ENCODE data around the gene ANKRD42. TPM values are rescaled to one million over a fixed set of nuclear protein-coding genes. Genes with fewer than 3 reads are reported as not detected.

ANKRD42 gene
- total and polyA plus RNA-seq, 9 of the 15 experiments (the other 6 are each of a cell fraction or from before 2014, with no cell fraction given) = 2.8 to 9.1 (median 6.1) TPM

GRCh38 chr11:83156996-83157593, 36.4 kb upstream of the ANKRD42 start, which contains the start of gene PCF11 (continued):
- TF ChIP-seq, protein P1, sequence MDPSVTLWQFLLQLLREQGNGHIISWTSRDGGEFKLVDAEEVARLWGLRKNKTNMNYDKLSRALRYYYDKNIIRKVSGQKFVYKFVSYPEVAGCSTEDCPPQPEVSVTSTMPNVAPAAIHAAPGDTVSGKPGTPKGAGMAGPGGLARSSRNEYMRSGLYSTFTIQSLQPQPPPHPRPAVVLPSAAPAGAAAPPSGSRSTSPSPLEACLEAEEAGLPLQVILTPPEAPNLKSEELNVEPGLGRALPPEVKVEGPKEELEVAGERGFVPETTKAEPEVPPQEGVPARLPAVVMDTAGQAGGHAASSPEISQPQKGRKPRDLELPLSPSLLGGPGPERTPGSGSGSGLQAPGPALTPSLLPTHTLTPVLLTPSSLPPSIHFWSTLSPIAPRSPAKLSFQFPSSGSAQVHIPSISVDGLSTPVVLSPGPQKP (CRISPR knock-in tag; IDR thresholded peaks at IDR 0.05) = no peak
- no peak for TF ChIP-seq WHSC1 (IDR thresholded peaks at IDR 0.05; ENCODE audit: low read length)
- no peak for TF ChIP-seq MAFF (IDR thresholded peaks at IDR 0.05; ENCODE audit: low read length)
- peak in 1 of 2 experiments; percentile 81; a peak in 1 of 4 replicates for TF ChIP-seq NONO (IDR thresholded peaks at IDR 0.05; ENCODE audit: low read depth in 2 of 2, low read length in 1 of 2)
- no peak for TF ChIP-seq ZNF449 (CRISPR knock-in tag; IDR thresholded peaks at IDR 0.05)
- TF ChIP-seq, protein P2, sequence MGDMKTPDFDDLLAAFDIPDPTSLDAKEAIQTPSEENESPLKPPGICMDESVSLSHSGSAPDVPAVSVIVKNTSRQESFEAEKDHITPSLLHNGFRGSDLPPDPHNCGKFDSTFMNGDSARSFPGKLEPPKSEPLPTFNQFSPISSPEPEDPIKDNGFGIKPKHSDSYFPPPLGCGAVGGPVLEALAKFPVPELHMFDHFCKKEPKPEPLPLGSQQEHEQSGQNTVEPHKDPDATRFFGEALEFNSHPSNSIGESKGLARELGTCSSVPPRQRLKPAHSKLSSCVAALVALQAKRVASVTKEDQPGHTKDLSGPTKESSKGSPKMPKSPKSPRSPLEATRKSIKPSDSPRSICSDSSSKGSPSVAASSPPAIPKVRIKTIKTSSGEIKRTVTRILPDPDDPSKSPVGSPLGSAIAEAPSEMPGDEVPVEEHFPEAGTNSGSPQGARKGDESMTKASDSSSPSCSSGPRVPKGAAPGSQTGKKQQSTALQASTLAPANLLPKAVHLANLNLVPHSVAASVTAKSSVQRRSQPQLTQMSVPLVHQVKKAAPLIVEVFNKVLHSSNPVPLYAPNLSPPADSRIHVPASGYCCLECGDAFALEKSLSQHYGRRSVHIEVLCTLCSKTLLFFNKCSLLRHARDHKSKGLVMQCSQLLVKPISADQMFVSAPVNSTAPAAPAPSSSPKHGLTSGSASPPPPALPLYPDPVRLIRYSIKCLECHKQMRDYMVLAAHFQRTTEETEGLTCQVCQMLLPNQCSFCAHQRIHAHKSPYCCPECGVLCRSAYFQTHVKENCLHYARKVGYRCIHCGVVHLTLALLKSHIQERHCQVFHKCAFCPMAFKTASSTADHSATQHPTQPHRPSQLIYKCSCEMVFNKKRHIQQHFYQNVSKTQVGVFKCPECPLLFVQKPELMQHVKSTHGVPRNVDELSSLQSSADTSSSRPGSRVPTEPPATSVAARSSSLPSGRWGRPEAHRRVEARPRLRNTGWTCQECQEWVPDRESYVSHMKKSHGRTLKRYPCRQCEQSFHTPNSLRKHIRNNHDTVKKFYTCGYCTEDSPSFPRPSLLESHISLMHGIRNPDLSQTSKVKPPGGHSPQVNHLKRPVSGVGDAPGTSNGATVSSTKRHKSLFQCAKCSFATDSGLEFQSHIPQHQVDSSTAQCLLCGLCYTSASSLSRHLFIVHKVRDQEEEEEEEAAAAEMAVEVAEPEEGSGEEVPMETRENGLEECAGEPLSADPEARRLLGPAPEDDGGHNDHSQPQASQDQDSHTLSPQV (IDR thresholded peaks at IDR 0.05) = no peak
- TF ChIP-seq SMARCB1 (IDR thresholded peaks at IDR 0.05; ENCODE audit: insufficient read length, low read depth) = no peak
- TF ChIP-seq YY1 (IDR thresholded peaks at IDR 0.05; ENCODE audit: borderline replicate concordance in 1 of 3, control insufficient read depth in 1 of 3, extremely low read depth in 1 of 3, insufficient read depth in 3 of 3, insufficient read length in 1 of 3, insufficient replicate concordance in 2 of 3, low read depth in 1 of 3, low read length in 2 of 3) = peak; percentile 86 to 97 (median 97)
- no peak for TF ChIP-seq ZBTB5 (IDR thresholded peaks at IDR 0.05)
- TF ChIP-seq POLR3A (IDR thresholded peaks at IDR 0.05; ENCODE audit: borderline replicate concordance, extremely low read depth, insufficient read depth, insufficient read length) = no peak
- no peak for TF ChIP-seq BDP1 (IDR thresholded peaks at IDR 0.05; ENCODE audit: insufficient read depth, insufficient read length)
- no peak for TF ChIP-seq LEF1 (IDR thresholded peaks at IDR 0.05)
- no peak for TF ChIP-seq MTF1 (CRISPR knock-in tag; IDR thresholded peaks at IDR 0.05; ENCODE audit: borderline replicate concordance)
- no peak for TF ChIP-seq ZNF436 (CRISPR knock-in tag; IDR thresholded peaks at IDR 0.05)
- TF ChIP-seq MXD1 (CRISPR knock-in tag; IDR thresholded peaks at IDR 0.05; ENCODE audit: borderline replicate concordance, poor library complexity, severe bottlenecking) = no peak
- 0 out of 2 replicates have a peak, but pooled peaks have one; percentile 42 for TF ChIP-seq ZNF165 (CRISPR knock-in tag; IDR thresholded peaks at IDR 0.05; ENCODE audit: borderline replicate concordance)
- TF ChIP-seq ZFP1 (CRISPR knock-in tag; IDR thresholded peaks at IDR 0.05) = 0 out of 2 replicates have a peak, but pooled peaks have one; percentile 11
